Renal pelvis (tissue), 12 donors: ENCODE results near the gene HK1. TPM values are rescaled to one million over a fixed set of nuclear protein-coding genes. Genes with fewer than 3 reads are reported as not detected.

Source experiments
- DNase-seq: peaks from one replicate; pipeline ENCODE4 v3.0.0-alpha.2; 2013
- long read RNA-seq, 16 experiments: transcript quantifications; one replicate each; lab custom pipeline, GENCODE V29; 2026
- polyA plus RNA-seq, 3 donors: library from polyadenylated mRNA; unstranded; fragments of 120-200 nt; gene quantifications; one replicate each; pipeline ENCODE4 v1.2.1, GENCODE V29; 2013; ENCODE audit not compliant: insufficient read length in 3 of 3

Gene HK1
- 10 to 100 TPM; 48.5 to 56.6 (median 51.2) TPM for polyA plus RNA-seq
- long read RNA-seq, donor 1, transcript HK1-202 (18 exons, 3,605 nt) = major isoform, 9 of 9 reads
- long read RNA-seq, donor 1, partial matches to known transcripts = 0 of 9 reads
- long read RNA-seq, donor 1, other reads (novel, unspliced or antisense) = 0 of 9 reads
- long read RNA-seq, donor 2, transcript HK1-202 (18 exons, 3,605 nt) = major isoform, 7 of 28 reads
- long read RNA-seq, donor 2, partial matches to known transcripts = 21 of 28 reads
- long read RNA-seq, donor 2, other reads (novel, unspliced or antisense) = 0 of 28 reads
- long read RNA-seq, donor 3, transcript HK1-202 (18 exons, 3,605 nt) = major isoform, 5 of 5 reads
- long read RNA-seq, donor 3, partial matches to known transcripts = 0 of 5 reads
- long read RNA-seq, donor 3, other reads (novel, unspliced or antisense) = 0 of 5 reads
- long read RNA-seq, donor 4, transcript HK1-202 (18 exons, 3,605 nt) = major isoform, 11 of 24 reads
- long read RNA-seq, donor 4, partial matches to known transcripts = 13 of 24 reads
- long read RNA-seq, donor 4, other reads (novel, unspliced or antisense) = 0 of 24 reads
- long read RNA-seq, donor 5, partial matches to known transcripts = 0 of 3 reads
- long read RNA-seq, donor 5, other reads (novel, unspliced or antisense) = 0 of 3 reads
- long read RNA-seq, donor 6, transcript HK1-202 (18 exons, 3,605 nt) = major isoform, 8 of 16 reads
- long read RNA-seq, donor 6, partial matches to known transcripts = 8 of 16 reads
- long read RNA-seq, donor 6, other reads (novel, unspliced or antisense) = 0 of 16 reads
- long read RNA-seq, donor 7, transcript HK1-202 (18 exons, 3,605 nt) = major isoform, 11 of 18 reads
- long read RNA-seq, donor 7, partial matches to known transcripts = 6 of 18 reads
- long read RNA-seq, donor 7, other reads (novel, unspliced or antisense) = 0 of 18 reads
- long read RNA-seq, donor 8, partial matches to known transcripts = 0 of 2 reads
- long read RNA-seq, donor 8, other reads (novel, unspliced or antisense) = 0 of 2 reads
- long read RNA-seq, donor 9, transcript HK1-202 (18 exons, 3,605 nt) = major isoform, 5 of 14 reads
- long read RNA-seq, donor 9, partial matches to known transcripts = 9 of 14 reads
- long read RNA-seq, donor 9, other reads (novel, unspliced or antisense) = 0 of 14 reads
- long read RNA-seq, donor 10, transcript HK1-202 (18 exons, 3,605 nt) = major isoform, 7 of 14 reads
- long read RNA-seq, donor 10, partial matches to known transcripts = 7 of 14 reads
- long read RNA-seq, donor 10, other reads (novel, unspliced or antisense) = 0 of 14 reads
- long read RNA-seq, donor 11, transcript HK1-202 (18 exons, 3,605 nt) = major isoform, 5 of 5 reads
- long read RNA-seq, donor 11, partial matches to known transcripts = 0 of 5 reads
- long read RNA-seq, donor 11, other reads (novel, unspliced or antisense) = 0 of 5 reads
- long read RNA-seq, donor 12, transcript HK1-202 (18 exons, 3,605 nt) = major isoform, 9 of 31 reads
- long read RNA-seq, donor 12, partial matches to known transcripts = 22 of 31 reads
- long read RNA-seq, donor 12, other reads (novel, unspliced or antisense) = 0 of 31 reads
- long read RNA-seq, donor 13, partial matches to known transcripts = 0 of 3 reads
- long read RNA-seq, donor 13, other reads (novel, unspliced or antisense) = 0 of 3 reads
- long read RNA-seq, donor 14 = 0 reads
- long read RNA-seq, donor 15, transcript HK1-202 (18 exons, 3,605 nt) = major isoform, 14 of 19 reads
- long read RNA-seq, donor 15, partial matches to known transcripts = 5 of 19 reads
- long read RNA-seq, donor 15, other reads (novel, unspliced or antisense) = 0 of 19 reads
- long read RNA-seq, donor 16, transcript HK1-202 (18 exons, 3,605 nt) = major isoform, 5 of 12 reads
- long read RNA-seq, donor 16, partial matches to known transcripts = 7 of 12 reads
- long read RNA-seq, donor 16, other reads (novel, unspliced or antisense) = 0 of 12 reads

DNA sequence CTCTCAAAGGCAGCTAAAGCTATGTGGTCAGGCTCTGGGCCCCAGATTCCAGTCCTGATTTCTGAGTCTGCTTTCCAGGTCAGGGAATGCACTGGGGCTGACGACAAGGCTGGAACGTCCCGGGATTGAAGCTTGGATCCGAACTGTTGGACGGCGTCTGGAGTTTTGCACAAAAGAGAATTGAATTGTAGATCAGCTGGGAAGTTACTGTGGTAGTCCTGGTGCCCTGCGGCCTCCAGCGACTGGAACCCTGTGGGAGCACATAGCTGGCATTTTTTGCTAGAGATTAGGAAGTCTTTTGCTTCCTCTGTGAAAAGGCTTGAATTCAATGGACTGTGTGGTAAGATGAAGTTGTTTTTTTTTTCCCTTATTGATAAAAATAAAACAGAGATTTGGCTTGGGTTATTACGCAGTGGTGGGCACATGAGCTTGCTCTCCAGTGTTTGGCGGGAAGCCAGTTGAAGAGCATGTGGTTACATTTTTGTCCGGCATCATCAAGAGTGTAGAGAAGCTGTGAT, at the start of gene HK1:
Gene HK1, plus strand, starts transcription at position 51 of the 518 bp plus-strand sequence.
- DNase-seq = no peak

DNA sequence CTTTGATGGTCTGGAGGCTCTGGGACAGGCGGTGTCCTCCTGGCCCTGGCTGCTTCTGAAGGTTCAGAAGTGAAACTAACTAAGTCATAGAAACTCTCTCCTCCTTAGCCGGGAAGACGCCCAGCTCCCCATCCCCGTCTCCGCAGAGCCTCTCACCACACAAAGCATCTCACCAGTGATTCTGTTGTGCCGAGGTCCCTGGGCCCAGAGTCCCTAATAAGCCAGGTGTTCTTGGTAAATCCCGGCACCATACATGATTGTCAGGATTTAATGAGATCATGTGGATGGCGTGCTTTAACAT, 48.7 kb upstream of the HK1 start:
- DNase-seq = no peak

DNA sequence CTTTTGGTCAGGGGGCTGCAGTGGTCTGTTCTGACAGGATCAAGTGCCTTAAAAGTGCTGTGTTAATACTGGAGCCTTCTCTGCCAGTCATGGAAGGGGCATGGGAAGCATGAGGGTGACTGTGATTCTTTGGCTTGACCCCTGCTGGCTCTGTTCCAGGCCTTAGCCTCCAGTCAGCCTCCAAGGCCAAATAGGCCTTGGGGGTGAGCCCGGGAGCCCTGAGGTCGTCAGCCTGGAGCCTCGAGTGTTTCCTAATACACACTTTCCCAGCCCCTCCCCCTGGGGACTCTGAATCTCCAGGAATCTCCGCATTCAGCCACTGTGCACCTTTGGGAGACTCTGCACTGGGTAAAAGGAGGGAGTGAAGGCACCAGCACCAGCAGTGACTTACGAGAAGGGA, 48.2 kb upstream of the HK1 start:
- DNase-seq = no peak

DNA sequence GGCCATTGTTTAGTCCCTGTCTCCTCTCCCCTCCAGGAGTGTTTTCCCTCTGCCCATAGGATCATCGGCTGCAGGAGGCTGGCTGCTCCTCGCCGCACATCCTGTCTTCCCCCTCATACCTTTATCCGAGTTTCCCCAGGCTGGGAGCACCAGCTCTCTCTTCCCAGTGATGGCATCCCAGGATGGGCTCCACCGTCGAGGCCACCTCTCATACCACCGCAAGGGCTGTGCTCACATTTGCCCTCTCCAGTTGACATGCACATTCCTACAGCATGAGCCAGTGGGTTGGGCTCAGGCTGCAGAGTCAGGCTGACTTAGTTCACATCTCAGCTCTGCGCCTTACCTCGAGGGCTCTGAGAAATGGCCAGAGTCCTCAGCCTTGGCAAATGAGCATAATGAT, 46.0 kb upstream of the HK1 start:
- DNase-seq = no peak

DNA sequence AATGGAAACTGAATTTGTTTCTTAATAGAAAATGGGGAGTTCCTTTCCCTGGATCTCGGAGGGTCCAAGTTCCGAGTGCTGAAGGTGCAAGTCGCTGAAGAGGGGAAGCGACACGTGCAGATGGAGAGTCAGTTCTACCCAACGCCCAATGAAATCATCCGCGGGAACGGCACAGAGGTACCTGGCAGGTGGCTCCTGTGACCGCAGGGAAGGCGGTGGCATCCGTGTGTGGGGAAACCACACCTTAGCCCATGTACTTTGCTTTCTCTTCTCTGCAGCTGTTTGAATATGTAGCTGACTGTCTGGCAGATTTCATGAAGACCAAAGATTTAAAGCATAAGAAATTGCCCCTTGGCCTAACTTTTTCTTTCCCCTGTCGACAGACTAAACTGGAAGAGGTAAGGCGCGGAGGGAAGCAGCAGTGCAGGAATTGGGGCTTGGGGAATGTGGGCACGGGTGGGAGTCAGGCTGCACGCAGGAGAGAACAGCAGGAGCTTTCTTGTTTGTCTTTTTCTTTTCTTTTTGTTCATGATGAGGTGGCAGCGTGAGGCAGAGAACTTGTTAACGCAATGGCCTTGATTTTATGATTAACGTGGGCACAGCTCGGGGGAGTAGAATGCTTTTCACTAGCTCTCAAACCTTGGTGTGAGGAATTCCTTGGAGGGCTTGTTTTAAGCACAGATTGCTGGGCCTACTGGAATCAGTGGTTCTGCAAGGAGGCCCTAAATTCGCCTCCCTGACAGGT, 45.4 kb upstream of the HK1 start:
- no peak for DNase-seq

DNA sequence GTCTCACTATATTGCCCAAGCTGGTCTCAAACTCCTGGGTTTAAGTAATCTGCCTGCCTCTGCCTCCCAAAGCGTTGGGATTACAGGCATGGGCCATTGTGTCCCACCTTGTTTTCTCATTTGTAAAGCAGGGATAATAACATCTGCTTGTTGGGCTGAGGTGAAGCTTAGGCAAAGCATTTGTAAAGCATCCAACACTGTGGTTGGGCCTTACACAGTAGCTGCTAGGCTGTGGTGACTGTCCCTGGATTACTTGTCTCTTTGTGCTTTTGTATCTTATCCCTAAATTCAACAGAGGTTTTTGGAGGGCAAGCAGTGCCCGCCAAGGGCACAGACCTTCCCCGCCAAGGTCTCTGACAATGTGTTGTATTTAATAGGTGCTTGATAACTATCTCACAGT, 43.8 kb upstream of the HK1 start:
- DNase-seq = no peak

DNA sequence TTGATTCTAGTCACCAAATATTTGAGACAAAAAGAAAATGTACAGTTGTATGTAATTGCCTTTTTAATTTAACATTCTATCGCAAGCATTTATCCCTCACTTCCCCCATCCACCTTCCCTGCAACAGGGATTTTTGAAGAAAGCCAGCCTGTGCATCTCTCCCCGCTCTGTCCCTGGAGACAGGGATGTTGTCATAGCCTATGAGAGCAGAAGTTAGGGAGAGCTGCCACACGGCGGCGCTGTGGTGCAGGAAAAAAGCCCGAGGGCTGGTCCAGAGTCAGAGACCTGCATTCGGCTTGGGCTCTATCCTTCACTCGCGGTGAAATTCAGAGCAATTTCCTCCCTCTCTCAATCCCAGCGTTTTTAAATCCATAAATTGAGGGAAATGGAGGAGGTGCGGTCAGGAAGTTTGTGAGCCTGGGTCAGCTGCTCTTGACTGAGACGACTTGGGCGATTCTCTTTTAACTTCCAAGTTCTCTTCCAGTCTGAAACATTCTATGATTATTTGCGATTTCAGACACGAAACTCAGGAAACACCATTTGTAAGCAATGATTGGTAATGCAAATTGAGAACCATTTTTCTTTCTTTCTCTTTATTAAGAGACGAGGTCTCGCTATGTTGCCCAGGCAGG, 40.7 kb upstream of the HK1 start:
- DNase-seq = peak; percentile 73

DNA sequence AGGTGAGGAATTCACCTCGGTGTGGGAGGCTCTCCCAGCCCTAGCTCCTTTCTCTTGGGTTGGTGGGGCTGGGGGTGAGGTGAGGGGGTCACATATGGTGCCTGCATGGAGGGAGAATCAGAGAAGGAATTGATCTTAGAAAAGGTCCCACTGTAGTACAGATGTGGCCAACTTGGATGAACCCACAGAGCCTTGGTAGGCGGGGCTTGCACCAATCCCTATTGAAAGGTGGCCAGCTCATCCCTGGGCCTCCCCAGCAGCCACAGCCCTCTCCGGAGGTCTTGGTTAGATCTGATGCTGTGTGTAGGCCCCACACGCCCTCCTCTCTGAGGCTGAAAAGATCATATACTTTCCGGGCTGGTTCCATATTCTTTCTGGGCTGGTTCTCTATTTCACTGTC, 39.2 kb upstream of the HK1 start:
- no peak for DNase-seq

DNA sequence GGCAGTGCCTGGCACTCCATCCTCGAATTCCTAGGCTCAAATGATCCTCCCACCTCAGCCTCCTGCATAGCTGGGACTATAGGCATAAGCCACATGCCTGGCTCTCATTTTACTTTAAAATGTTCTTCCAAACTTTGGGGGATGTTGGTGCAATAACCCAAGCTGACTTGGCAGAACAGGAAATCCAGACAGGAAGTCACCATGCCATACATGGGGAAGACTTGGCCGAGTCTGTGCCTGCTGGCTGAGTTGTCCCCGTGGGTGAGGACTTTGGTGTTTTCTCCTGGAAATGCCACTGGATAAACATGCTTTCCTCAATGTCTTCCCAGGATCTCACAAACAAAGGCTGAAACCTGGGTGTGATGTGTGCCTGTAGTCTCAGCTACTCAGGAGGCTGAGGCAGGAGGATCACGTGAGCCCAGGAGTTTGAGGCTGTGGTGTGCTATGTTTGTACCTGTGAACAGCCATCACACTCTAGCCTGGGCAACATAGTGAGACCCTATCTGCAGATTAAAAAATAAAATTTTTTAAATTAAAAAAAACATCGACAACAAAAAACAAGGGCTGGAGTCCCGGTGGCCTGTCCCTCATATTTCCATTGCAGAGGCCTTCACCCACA, 38.4 kb upstream of the HK1 start:
- no peak for DNase-seq

DNA sequence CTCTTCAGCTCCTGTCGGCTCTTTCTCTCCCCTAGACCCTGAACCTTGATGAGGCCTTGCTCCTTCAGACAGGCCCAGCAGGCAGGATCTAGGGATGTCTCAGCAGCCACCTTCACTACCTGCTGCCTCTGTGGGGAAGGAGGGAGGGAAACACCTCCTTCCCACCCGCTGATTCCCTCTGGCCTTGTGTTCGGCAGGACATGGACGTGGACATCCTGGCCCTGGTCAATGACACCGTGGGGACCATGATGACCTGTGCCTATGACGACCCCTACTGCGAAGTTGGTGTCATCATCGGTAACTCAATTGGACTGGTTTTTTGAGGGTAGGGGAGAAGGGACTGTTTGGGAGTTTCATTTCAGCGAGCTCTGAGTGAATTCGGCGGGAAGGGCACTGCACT, 37.8 kb upstream of the HK1 start:
- no peak for DNase-seq

DNA sequence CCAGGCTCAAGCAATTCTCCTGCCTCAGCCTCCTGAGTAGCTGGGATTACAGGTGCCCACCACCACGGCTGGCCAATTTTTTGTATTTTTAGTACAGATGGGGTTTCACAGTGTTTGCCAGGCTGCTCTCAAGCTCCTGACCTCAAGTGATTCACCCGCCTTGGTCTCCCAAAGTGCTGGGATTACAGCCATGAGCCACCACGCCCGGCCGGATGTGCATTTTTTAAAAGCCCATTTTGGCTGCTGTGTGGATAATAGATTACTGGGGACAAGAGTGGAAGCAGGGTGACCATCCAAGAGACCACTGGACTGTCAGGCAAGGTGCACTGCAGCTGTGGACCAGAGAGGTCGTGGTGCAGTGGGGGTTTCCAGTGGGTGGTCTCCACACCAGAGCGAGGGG, 36.7 kb upstream of the HK1 start:
- no peak for DNase-seq

DNA sequence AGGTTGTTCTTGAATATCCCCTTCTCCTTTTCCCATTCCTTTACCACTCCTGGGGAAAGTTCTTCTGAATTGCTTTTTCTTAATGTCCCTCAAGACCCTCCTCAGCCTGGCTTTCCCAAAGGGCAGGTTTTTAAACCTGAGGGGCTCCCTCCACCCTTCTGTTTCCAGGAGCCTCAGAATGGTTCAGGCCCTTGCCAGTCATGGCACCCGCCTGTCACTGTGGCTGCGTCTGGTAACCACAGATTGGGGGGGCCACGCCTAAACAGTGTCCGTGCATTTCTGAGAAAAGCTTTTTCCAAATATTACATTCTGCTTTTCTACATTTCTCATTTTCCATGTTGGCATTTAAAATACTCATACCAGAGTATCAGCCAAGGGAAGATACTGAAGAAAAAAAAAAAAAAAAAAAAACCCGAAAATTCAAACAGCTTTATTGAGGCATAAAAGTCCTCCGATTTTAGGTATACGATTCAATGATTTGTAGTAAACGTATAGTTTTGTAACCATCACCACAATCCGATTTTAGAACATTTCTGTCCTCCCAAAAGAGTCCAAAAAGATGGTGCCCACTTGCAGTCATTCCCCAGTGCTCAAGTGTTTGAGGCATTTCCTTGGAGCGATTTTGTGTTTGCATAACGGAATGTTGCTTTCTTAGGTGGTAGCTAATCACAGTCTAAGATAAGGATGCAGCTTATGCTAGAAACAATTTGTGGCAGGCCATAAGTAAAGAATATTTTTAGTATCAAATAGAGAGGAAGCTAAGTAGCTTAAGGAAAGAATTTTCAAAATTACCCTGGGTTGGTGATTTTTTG, 36.0 kb upstream of the HK1 start:
- DNase-seq = no peak

DNA sequence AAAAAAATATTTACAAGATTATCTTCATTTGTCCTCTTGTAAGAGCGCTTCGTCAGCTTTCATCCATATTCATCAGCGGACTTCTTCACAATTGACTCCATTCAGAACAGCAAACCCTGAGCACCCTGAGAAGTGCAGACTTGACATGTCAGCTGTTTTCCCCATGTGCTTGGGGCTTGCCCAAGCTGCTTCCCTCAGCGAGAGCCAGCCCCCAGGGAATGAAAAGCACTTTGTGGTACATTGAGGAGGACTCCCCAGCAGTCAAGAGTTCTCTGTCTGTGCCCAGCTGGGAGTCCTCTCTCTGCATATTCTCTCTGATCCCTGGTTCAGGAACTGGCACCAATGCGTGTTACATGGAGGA, 35.5 kb upstream of the HK1 start:
- no peak for DNase-seq

DNA sequence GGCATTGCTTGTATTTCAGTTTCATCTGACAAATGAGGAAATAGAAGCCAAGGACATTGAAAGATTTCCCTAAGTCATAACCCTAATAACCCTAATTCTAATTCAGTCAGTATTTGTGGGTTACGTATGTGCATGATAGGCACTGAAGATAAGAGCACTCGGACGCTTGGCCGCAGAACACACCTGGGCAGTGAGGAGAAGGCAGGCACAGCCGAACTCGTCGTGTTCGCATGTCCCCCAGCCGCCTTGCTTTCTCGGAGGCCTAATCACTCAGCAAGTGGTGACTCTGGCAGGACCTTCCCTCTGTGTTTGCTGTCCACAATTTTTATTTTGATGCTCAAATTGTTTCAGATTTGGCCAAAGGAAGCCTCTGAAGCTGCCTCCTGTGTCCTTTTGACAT, 34.5 kb upstream of the HK1 start:
- DNase-seq = no peak

DNA sequence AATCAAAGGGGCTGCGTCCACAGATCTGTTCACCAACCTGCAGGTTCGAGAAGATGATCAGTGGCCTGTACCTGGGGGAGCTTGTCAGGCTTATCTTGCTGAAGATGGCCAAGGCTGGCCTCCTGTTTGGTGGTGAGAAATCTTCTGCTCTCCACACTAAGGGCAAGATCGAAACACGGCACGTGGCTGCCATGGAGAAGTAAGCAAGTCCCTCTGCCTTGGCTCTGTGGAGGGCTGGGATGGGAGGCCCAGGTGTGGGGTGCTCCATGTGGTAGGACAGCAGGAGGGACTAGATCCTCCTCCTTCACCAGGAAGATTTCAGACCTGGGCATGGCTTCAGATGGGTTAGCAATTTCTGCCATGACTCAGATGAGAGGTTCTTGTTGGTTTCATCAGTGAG, 32.3 kb upstream of the HK1 start:
- no peak for DNase-seq

DNA sequence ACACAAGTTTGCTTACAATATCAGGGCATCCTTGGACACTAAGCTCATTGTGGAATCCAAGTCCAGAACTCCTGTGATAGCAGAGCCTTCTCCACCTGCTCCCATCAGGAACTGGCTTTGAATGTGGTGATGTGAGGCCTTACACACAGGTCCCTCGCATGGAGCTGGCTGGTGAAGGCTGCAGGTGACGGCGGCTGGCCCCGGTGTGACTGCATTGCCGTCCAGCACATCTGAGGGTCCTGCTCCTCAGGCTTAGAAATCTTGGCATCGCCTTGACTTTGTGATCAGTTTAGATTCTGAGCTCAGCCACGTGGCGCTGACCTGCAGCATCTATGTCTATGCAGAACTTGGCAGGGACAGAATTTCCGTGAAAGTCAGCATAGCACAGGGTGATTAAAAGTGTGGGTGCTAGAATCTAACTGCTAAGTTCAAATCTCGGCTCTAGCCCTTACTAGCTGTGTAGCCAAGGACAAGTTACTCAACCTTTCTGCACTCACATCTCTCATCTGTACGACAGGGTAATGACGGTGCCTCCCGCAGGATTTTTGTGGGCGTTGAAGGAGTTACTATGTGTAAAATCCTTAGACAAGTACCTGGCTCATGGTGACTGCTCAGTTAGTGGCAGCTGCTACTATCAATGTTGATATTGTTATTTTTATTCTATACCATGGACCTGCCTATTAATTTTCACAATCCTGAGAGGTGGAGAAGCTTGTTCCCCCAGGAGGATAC, 31.5 kb upstream of the HK1 start:
- DNase-seq = no peak

DNA sequence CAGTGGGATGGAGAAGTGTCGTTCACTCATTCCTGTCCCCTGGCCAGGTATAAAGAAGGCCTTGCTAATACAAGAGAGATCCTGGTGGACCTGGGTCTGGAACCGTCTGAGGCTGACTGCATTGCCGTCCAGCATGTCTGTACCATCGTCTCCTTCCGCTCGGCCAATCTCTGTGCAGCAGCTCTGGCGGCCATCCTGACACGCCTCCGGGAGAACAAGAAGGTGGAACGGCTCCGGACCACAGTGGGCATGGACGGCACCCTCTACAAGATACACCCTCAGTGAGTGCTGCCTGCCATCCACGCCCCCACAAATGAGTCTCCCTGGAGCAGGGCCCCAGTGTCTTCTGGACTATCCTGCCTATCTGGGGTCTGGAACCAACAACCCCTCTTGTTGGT, 31.0 kb upstream of the HK1 start:
- DNase-seq = no peak
